Urinary bladder (tissue), 4 donors: ENCODE results near the gene CLDN20. TPM values are rescaled to one million over a fixed set of nuclear protein-coding genes. Genes with fewer than 3 reads are reported as not detected.

Experiments
- DNase-seq: peaks from one replicate; pipeline ENCODE4 v3.0.0-alpha.2; 2015; ENCODE audit errors: extremely low spot score
- H3K27ac ChIP-seq: one replicate; pipeline ENCODE4 v1.5.1; 2013; ENCODE audit warnings: low read depth, mild to moderate bottlenecking, moderate library complexity
- H3K36me3 ChIP-seq: one replicate; pipeline ENCODE4 v1.6.1; 2013; ENCODE audit warnings: mild to moderate bottlenecking, moderate library complexity; ENCODE audit not compliant: insufficient read depth
- H3K4me1 ChIP-seq: one replicate; pipeline ENCODE4 v1.6.1; 2013; ENCODE audit warnings: mild to moderate bottlenecking, moderate library complexity; ENCODE audit not compliant: insufficient read depth
- H3K4me3 ChIP-seq: one replicate; pipeline ENCODE4 v1.5.1; 2013; ENCODE audit warnings: low read depth, low read length
- WGBS: extraction: QIAGEN DNeasy Blood & Tissue Kit; methylation state at CpG from one replicate; pipeline ENCODE4 v1.1.7; 2013; 5-methylcytosine and 5-hydroxymethylcytosine counted together
- polyA plus RNA-seq: library from polyadenylated mRNA; stranded (reverse); fragments of 200-250 nt; gene quantifications from one replicate; pipeline ENCODE4 v1.2.3, GENCODE V29; 2013
- total RNA-seq: library from RNA; depleted of rRNA; stranded (reverse); fragments of >200 nt; gene quantifications from one replicate; pipeline ENCODE4 v1.2.3, GENCODE V29; 2014
- donor health status: healthy with polysubstance abuse.
- donor health status: healthy.

CLDN20 gene
- total and polyA plus RNA-seq, 2 donors, result 0.06 TPM; not detected in 1

DNA sequence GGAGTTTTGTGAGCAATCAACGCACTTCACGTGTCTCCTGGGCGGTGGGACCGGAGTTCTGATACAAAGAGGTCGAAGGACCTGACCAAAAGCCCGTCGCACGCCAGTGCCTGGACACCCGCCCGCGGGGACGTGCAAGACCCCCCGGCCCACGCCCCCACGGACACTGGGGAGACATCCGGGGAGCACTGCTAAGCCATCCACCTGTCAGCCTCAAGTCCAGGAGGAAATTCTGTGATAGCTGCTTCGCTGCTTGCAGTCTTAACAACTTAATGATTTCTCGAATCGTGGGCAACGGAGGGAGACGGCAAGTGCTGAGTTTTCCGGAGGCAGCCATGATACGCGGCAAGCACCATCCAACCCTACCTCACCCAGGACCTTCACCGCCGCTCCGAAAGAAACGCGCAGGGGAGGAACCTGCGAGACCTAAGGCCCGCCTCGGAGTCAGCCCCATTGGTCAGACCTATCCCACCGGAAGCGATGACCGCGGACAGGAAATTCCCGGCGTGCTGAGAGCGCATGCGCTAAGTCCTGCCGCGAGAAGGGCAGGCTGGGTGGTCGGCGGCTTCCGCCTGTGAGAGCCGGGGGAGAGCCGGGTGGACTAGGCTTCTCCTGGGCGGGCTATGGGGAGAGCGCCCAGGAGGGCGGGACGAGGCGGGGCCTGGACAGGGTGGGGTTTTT is 50.4 kb downstream of the CLDN20 start, which contains the start of gene TFB1M:
TSS of gene TFB1M (minus strand) at position 393 of the 681 bp plus-strand sequence. CDS start at position 337, 56 bp downstream.
- Histone ChIP-seq H3K4me3 (peak within 1 kb of the TSS; percentile 73), H3K36me3 (peaks cover 1% of the 10 kb centered on the region), H3K4me1 (no peaks in the 10 kb centered on the region), H3K27ac (peak within 1 kb of the TSS; percentile 40)
- WGBS, result under 1% methylated on average over 52 of the region's 52 CpGs
- DNase-seq, result peak; percentile 97

DNA sequence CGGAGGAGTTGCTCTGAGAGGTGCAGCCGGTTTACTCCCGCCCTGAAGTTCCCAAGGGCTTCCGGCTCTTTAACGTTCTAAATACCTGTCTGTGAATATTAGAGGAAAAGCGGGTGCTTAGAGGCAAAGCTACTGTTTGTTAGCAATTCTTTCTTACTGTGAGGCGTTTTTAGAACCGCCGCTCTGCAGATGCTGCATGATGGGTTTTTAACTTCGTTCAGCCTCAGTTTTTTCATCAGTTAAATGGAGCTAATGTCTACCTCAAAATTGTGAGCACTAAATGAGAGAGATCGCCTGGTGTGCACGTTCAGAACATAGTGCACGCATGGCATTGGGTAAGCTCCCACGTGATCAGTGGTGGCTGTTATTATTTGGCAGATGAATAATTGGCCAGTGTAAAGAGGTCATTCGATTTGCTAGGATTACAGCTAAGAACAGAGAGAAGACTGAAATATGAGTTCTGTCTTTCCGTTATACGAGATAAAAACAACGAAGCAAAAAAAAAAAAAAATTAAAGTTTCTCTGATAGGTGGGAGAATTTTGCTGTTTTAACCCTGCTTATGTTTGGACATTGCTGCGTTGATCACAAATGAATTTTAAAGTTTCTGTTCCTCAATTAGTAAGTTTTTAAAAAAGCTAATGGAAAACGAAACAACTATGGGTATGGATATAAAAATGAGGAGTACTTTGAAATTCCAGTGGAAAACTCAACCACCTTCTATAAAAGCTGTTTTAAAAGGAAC is 51.1 kb downstream of the CLDN20 start:
- Histone ChIP-seq H3K27ac (no peak overlapping the region), H3K4me1 (no peaks in the 10 kb centered on the region), H3K4me3 (peak overlapping the region; percentile 73), H3K36me3 (peaks cover 1% of the 10 kb centered on the region)
- WGBS, result 3% methylated on average over 20 of the region's 20 CpGs
- DNase-seq, result no peak

DNA sequence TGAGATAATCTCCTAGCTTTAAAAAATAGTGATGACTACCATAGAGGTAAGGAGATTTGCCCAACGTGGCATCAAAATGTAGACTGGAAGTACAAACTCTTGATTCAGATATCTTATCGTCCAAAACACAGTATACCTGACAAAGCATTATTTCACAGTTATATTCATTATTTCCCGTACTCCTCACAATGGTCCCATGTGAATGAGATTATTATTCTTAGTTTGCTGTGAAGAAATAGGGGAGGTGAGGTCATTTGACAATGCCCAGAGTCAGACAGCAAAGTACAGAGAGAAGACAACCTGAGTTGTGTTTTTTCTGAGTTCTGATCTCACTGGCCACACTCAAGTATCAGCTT is 51.7 kb downstream of the CLDN20 start:
- Histone ChIP-seq H3K4me1 (no peaks in the 10 kb centered on the region), H3K4me3 (no peak overlapping the region), H3K27ac (no peak overlapping the region), H3K36me3 (peaks cover 1% of the 10 kb centered on the region)
- DNase-seq, result no peak
- 41% methylated on average over 3 of the region's 3 CpGs for WGBS

DNA sequence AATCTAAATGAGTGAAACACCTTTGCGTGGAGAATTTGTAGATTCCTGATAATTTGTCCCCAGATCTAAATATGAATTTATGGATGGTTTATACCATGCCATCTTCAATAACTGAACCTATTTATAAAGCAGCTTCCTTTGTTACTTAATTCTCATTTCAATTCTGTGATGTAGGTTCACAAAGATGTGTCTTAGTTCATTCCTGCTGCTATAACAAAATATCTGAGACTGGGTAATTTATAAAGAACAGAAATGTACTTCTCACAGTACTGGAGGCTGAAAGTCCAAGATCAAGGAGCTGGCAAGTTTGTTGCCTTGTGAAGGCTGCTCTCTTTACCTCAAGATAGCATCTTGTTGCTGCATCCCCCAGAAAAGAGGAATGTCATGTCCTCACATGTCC is 52.6 kb downstream of the CLDN20 start:
- WGBS, result 95% methylated on average over 1 of the region's 1 CpG
- no peak for DNase-seq
- peaks cover 1% of the 10 kb centered on the region for H3K36me3 ChIP-seq

DNA sequence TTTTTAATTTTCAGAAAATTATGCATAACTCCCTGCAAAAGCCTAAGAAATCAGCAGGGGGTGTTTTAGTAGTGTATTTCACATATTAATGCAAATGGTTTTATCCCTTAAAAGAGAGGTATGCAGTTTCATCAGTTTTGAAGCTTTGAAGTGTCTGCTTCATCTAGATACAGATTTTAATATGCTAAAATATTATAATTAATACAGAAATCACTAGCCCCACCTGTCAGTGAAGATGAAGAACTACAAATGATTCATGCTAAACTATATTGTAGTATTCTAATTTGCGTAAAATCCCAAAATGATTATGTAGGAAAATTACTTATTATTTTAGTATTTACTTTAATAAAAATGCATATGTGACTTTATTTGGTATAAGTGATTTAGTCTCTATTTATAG is 53.4 kb downstream of the CLDN20 start:
- no peaks in the 10 kb centered on the region for H3K36me3 ChIP-seq
- WGBS, result 71% methylated on average over 1 of the region's 1 CpG
- no peak overlapping the region for H3K27ac ChIP-seq
- no peaks in the 10 kb centered on the region for H3K4me1 ChIP-seq
- no peak for DNase-seq
- no peak overlapping the region for H3K4me3 ChIP-seq

More for the DNA sequence above, 52.6 kb downstream of the CLDN20 start:
- Histone ChIP-seq H3K27ac (no peak overlapping the region), H3K4me1 (no peaks in the 10 kb centered on the region), H3K4me3 (no peak overlapping the region)

DNA sequence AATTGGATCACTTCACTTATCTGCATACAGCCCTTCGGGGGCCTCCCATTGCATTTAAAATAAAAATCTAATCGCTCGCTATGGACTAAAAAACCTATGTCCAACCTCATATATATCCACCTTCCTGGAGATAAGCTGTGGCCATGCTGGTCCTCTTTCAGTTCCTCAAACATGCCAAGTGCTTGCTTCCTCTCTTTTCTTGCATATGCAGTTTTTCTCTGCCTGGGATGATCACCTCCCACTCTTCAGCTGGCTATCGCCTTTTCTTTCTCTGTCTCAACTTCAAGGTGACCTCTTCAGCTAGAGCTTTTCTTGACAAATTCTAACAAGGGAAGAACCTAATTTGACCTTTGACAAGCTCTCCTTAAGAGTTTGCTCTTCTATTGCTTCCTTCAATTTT is 56.1 kb downstream of the CLDN20 start:
- H3K36me3 ChIP-seq, result no peaks in the 10 kb centered on the region
- H3K4me1 ChIP-seq, result no peaks in the 10 kb centered on the region
- H3K27ac ChIP-seq, result no peak overlapping the region
- H3K4me3 ChIP-seq, result no peak overlapping the region
- WGBS, result 91% methylated on average over 4 of the region's 4 CpGs
- DNase-seq, result no peak

DNA sequence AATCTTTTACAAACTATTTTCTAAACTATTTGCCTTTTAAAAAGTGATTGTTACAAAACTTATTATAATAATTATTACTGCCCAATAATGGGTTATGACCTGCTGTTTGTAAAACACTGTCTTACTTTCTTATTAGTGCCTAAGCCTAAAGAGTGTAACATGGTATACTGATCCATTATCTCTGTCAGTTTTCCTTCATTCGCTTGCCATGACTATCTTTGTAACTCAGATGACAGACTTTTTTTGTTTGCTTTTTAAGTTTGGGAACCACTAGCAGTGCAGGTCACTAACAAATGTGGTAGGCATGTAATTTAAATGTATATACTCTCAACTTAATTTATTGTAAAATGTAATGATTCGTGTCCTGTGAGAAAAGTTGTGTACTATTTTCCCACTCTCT is 60.4 kb downstream of the CLDN20 start:
- Histone ChIP-seq H3K4me3 (no peak overlapping the region), H3K27ac (no peak overlapping the region), H3K4me1 (no peaks in the 10 kb centered on the region), H3K36me3 (no peaks in the 10 kb centered on the region)
- WGBS, result 95% methylated on average over 2 of the region's 2 CpGs
- DNase-seq, result no peak

DNA sequence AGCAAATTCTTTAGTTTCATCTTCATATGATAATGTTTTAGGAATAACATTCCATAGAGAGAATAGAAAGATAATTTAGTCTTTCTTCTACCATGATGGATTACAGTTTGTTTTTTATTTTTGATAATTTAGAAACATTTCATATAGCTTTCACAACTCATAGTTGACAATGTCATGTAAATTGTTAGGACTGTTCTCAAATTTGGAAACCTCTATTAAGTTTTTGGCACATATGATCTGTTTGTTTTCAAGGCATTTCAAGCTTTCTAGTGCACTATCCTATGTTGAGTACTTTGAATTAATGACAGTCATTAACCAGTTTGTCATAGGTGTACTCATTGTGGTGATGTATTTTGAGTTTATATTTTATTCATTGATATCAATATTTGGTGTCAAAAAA is 61.2 kb downstream of the CLDN20 start:
- no peak for DNase-seq
- Histone ChIP-seq H3K27ac (no peak overlapping the region), H3K4me1 (no peaks in the 10 kb centered on the region), H3K36me3 (no peaks in the 10 kb centered on the region), H3K4me3 (no peak overlapping the region)

DNA sequence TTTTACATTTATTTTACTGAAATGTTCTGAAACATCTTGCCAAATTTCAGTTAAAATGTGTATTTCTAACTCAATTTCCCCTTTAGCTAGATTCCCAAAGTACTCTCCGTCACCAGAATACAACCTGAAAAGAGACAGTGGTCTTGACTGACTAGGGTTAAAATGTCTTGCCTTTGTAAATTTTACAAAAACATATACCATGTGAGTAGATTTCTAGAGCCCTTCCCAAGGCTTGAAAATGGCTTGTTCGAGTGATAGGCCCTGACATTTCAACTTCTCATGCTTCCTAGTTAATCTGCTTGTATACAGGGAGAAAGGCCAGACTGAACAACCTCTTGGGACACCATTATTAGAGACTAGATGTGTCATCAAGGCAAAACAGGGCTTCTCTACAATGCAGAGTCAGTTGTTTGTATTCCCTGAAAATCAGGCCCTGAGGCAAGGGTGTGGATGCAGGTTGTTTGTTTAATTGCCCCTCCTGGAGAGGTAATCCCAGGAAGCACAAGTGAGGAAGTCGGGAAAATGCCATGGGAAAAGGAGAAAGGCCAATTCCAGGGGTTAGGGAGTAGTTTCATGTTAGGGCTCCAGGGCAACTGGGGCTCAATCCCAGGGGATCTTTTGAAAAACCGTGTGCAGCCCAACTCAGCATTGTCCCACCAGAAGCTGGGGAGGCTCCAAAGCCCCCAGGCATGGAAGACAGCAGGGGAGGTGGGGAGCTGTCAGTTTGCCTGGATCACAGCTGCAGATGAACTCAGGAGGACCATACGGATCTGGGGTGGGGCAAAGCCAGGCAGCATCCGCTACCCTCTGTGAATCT is 62.1 kb downstream of the CLDN20 start:
- H3K36me3 ChIP-seq, result no peaks in the 10 kb centered on the region
- H3K4me3 ChIP-seq, result no peak overlapping the region
- 88% methylated on average over 6 of the region's 6 CpGs for WGBS
- no peak overlapping the region for H3K27ac ChIP-seq
- DNase-seq, result no peak
- H3K4me1 ChIP-seq, result no peaks in the 10 kb centered on the region

Other genes with a start within 250 kb of the CLDN20 start
- 27.4 TPM for gene TFB1M, start 50.5 kb downstream of the CLDN20 start, total RNA-seq
- gene TFB1M, start 50.5 kb downstream of the CLDN20 start, polyA plus RNA-seq, result 9.8 TPM
- not detected for gene NOX3, start 191.8 kb downstream of the CLDN20 start, total RNA-seq
- not detected for gene NOX3, start 191.8 kb downstream of the CLDN20 start, polyA plus RNA-seq